HFFc6 (cell line): ENCODE measurements around the gene FHOD3. TPM values are rescaled to one million over a fixed set of nuclear protein-coding genes. Genes with fewer than 3 reads are reported as not detected.

Experiments
- DNase-seq: peaks from one replicate; pipeline ENCODE4 v3.0.0-alpha.2; 2018
- H3K27ac Mint-ChIP-seq: 2 replicates; pipeline ENCODE4 v1.8.0; 2020; ENCODE audit warnings: mild to moderate bottlenecking, mixed read lengths
- H3K27me3 Mint-ChIP-seq: 2 replicates; pipeline ENCODE4 v1.8.0; 2021; ENCODE audit warnings: mild to moderate bottlenecking, moderate library complexity, mixed read lengths; ENCODE audit not compliant: insufficient read depth
- H3K36me3 Mint-ChIP-seq: 2 replicates; pipeline ENCODE4 v1.8.0; 2021; ENCODE audit warnings: low read depth, mixed read lengths
- H3K4me1 Mint-ChIP-seq: 2 replicates; pipeline ENCODE4 v1.8.0; 2020; ENCODE audit warnings: low read depth, mixed read lengths
- H3K4me3 Mint-ChIP-seq: 2 replicates; pipeline ENCODE4 v1.8.0; 2020; ENCODE audit warnings: mild to moderate bottlenecking, moderate library complexity, mixed read lengths
- H3K9me3 Mint-ChIP-seq: 2 replicates; pipeline ENCODE4 v1.8.0; 2020; ENCODE audit warnings: mild to moderate bottlenecking, mixed read lengths
- total RNA-seq, 6 experiments: library from RNA; stranded (reverse); fragmentation: NEBNext Ultra II Directional; extraction: Animal tissue kit (Norgen Biotek cat#: 25700); gene quantifications; 2 replicates in 1 of 6; 3 replicates in 5 of 6; pipeline ENCODE4 v1.2.3, GENCODE V29; 2021
- TF ChIP-seq, protein P1 (sequence below): fragments of 200-600 bp; sonication (generic); IDR thresholded peaks from 2 replicates; pipeline ENCODE4 v1.5.0; 2021; ENCODE audit warnings: antibody characterized with exemption, mild to moderate bottlenecking

Gene FHOD3
- total RNA-seq, 6 experiments from 2014 or later: 32.8 to 67.6 (median 61.4) TPM

DNA sequence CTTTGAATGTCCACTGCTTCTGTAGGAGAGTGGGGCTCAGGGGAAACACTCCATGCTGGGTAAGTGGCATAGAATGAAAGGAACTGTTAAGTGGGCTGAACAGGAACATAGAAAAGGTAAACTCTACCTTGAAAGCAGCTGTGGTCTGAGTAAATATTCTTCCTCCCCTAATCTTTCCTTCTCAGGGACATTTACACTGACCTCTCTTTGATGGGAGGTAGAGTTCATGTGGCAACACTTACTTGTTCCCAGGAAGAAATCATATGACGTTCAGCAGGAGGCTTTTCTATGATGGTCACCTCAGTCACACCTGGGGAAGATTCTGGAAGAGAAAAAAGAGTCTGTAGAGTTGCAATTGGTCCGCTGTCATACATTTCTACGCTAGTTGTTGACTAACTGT is 521.1 kb downstream of the FHOD3 start:
- TF ChIP-seq, protein P1, sequence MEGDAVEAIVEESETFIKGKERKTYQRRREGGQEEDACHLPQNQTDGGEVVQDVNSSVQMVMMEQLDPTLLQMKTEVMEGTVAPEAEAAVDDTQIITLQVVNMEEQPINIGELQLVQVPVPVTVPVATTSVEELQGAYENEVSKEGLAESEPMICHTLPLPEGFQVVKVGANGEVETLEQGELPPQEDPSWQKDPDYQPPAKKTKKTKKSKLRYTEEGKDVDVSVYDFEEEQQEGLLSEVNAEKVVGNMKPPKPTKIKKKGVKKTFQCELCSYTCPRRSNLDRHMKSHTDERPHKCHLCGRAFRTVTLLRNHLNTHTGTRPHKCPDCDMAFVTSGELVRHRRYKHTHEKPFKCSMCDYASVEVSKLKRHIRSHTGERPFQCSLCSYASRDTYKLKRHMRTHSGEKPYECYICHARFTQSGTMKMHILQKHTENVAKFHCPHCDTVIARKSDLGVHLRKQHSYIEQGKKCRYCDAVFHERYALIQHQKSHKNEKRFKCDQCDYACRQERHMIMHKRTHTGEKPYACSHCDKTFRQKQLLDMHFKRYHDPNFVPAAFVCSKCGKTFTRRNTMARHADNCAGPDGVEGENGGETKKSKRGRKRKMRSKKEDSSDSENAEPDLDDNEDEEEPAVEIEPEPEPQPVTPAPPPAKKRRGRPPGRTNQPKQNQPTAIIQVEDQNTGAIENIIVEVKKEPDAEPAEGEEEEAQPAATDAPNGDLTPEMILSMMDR: no peak

GRCh38 chr18:36819621-36820020 is 522.1 kb downstream of the FHOD3 start:
- TF ChIP-seq, protein P1: no peak
- Mint-ChIP-seq H3K36me3 (peaks cover 20% of the 10 kb centered on the region), H3K4me1 (peaks cover 10% of the 10 kb centered on the region; the same call in 1 of the 2 replicates), H3K27ac (no peak overlapping the region), H3K27me3 (no peaks in the 10 kb centered on the region), H3K4me3 (no peak overlapping the region), H3K9me3 (no peaks in the 10 kb centered on the region)
- DNase-seq: no peak

More for the DNA sequence above, 521.1 kb downstream of the FHOD3 start:
- H3K4me3 Mint-ChIP-seq: no peak overlapping the region
- no peak overlapping the region for H3K27ac Mint-ChIP-seq
- no peaks in the 10 kb centered on the region for H3K9me3 Mint-ChIP-seq
- H3K27me3 Mint-ChIP-seq: no peaks in the 10 kb centered on the region
- H3K4me1 Mint-ChIP-seq: peaks cover 5% of the 10 kb centered on the region; the same call in 1 of the 2 replicates
- H3K36me3 Mint-ChIP-seq: peaks cover 13% of the 10 kb centered on the region
- no peak for DNase-seq

- no peaks in the 10 kb centered on the region for H3K27me3 Mint-ChIP-seq
- peaks cover 10% of the 10 kb centered on the region; the same call in 1 of the 2 replicates for H3K4me1 Mint-ChIP-seq
- TF ChIP-seq, protein P1: no peak
- no peak overlapping the region for H3K4me3 Mint-ChIP-seq
- H3K9me3 Mint-ChIP-seq: no peaks in the 10 kb centered on the region
- no peak overlapping the region; the same call in 1 of the 2 replicates for H3K27ac Mint-ChIP-seq
- H3K36me3 Mint-ChIP-seq: peaks cover 20% of the 10 kb centered on the region
- DNase-seq: no peak
These were observed 524.2 kb downstream of the FHOD3 start for GRCh38 chr18:36821681-36822080.

DNA sequence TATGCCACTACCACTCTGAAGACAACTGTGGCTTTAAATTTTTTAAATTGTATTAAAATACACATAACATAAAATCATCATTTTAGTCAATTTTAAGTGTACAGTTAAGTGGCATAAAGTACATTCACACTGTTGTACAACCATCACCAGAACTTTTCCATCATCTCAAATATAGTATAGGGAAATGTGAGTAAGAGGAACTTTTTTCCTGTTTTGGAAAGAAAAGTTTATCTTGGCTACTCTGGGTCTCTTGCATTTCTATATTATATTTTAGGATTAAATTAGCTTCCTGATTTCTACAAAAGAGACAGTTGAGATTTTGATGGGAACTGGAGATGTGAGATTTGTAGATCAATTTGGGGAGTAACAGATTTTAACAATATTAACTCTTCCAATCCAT is 528.0 kb downstream of the FHOD3 start:
- TF ChIP-seq, protein P1: no peak
- no peak overlapping the region for H3K27ac Mint-ChIP-seq
- H3K4me1 Mint-ChIP-seq: peaks cover 33% of the 10 kb centered on the region
- H3K9me3 Mint-ChIP-seq: no peaks in the 10 kb centered on the region
- no peak overlapping the region for H3K4me3 Mint-ChIP-seq
- peaks cover 25% of the 10 kb centered on the region for H3K36me3 Mint-ChIP-seq
- H3K27me3 Mint-ChIP-seq: peaks cover 1% of the 10 kb centered on the region; the same call in 1 of the 2 replicates
- no peak for DNase-seq

DNA sequence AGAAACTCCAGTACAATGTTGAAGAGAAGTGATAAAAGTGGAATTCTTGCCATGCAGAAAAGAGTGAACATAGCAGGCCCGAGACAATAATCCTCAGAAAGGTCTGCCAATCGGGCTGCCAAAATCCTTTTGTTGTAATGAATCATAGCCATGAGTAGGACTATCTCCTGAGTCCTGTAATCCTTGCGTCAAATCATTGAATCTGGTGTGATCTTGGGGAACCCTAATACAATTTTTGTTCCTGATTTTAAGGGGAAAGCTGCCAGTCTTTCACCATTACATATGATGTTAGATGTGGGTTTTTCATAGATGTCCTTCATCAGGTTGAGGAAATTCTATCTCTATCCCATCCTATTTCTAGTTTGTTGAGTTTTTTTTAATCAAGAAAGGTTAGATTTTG is 529.0 kb downstream of the FHOD3 start:
- TF ChIP-seq, protein P1: no peak
- Mint-ChIP-seq H3K27me3 (peaks cover 1% of the 10 kb centered on the region; the same call in 1 of the 2 replicates), H3K27ac (no peak overlapping the region), H3K4me3 (no peak overlapping the region), H3K9me3 (no peaks in the 10 kb centered on the region), H3K36me3 (peaks cover 16% of the 10 kb centered on the region), H3K4me1 (peaks cover 43% of the 10 kb centered on the region)
- no peak for DNase-seq

- peaks cover 1% of the 10 kb centered on the region; the same call in 1 of the 2 replicates for H3K27me3 Mint-ChIP-seq
These were observed 530.7 kb downstream of the FHOD3 start for GRCh38 chr18:36828157-36828629.

More at GRCh38 chr18:36828157-36828629, 530.7 kb downstream of the FHOD3 start:
- Mint-ChIP-seq H3K9me3 (no peaks in the 10 kb centered on the region), H3K4me3 (peak overlapping the region; percentile 89), H3K27ac (peak overlapping the region; percentile 97), H3K36me3 (peaks cover 12% of the 10 kb centered on the region), H3K4me1 (peaks cover 42% of the 10 kb centered on the region)
- peak; percentile 42 for DNase-seq
- TF ChIP-seq, protein P1: no peak
